MM.1S (cell line): ENCODE measurements around the gene NAPA.

Source experiments
- EZH2 ChIP-seq: fragments of 300-600 bp; sonication (generic); optimal IDR thresholded peaks from 2 replicates; pipeline ENCODE3; 2017; ENCODE audit warnings: low read depth, mild to moderate bottlenecking, antibody characterized with exemption, low read length, mixed read lengths
- TF ChIP-seq, protein P1 (sequence below): fragments of 300-600 bp; sonication (generic); IDR thresholded peaks from 2 replicates; pipeline ENCODE4 v1.5.1; 2016; ENCODE audit warnings: antibody characterized with exemption, low read length, mixed read lengths

DNA sequence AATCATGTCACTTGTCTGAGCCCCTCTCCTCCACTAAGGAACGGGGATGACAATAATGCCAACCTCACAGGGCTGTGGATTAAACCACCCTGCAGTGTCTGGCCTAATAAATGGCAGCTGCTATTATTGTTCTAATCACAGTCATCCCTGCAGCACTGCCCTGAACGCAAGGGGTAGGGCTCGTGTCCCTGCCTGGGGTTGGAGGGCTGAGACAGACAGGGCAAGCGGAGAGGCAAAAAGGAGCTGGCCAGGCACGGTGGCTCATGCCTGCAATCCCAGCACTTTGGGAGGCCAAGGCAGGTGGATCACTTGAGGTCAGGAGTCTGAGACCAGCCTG is 20.7 kb downstream of the NAPA start:
- TF ChIP-seq, protein P1, sequence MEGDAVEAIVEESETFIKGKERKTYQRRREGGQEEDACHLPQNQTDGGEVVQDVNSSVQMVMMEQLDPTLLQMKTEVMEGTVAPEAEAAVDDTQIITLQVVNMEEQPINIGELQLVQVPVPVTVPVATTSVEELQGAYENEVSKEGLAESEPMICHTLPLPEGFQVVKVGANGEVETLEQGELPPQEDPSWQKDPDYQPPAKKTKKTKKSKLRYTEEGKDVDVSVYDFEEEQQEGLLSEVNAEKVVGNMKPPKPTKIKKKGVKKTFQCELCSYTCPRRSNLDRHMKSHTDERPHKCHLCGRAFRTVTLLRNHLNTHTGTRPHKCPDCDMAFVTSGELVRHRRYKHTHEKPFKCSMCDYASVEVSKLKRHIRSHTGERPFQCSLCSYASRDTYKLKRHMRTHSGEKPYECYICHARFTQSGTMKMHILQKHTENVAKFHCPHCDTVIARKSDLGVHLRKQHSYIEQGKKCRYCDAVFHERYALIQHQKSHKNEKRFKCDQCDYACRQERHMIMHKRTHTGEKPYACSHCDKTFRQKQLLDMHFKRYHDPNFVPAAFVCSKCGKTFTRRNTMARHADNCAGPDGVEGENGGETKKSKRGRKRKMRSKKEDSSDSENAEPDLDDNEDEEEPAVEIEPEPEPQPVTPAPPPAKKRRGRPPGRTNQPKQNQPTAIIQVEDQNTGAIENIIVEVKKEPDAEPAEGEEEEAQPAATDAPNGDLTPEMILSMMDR: no peak
- TF ChIP-seq EZH2: no peak
